ENCODE measurements around the gene LDHA. TPM values are rescaled to one million over a fixed set of nuclear protein-coding genes. Genes with fewer than 3 reads are reported as not detected.

LDHA gene
- total RNA-seq, 1 experiment from 2014 or later = 396 TPM

GRCh38 chr11:18457450-18457849 is 63.1 kb downstream of the LDHA start:
- Mint-ChIP-seq H3K27ac (ENCODE audit: unreplicated experiment) (no peak overlapping the region), H3K4me3 (ENCODE audit: unreplicated experiment) (no peak overlapping the region), H3K9me3 (ENCODE audit: unreplicated experiment) (no peaks in the 10 kb centered on the region), H3K27me3 (ENCODE audit: insufficient read depth, unreplicated experiment) (no peaks in the 10 kb centered on the region), H3K36me3 (ENCODE audit: insufficient read depth, unreplicated experiment) (no peaks in the 10 kb centered on the region), H3K4me1 (ENCODE audit: low read depth, unreplicated experiment) (peaks cover 27% of the 10 kb centered on the region)
- peak; percentile 47 to 66 for DNase-seq
- no TSS peak for BruUV-seq (replicated peaks)
- Histone ChIP-seq H3K9me3 (no peaks in the 10 kb centered on the region), H3K4me1 (peaks cover 33% of the 10 kb centered on the region), H3K36me3 (ENCODE audit: control insufficient read depth, insufficient read depth, low read length) (no peaks in the 10 kb centered on the region), H3K4me3 (ENCODE audit: low read depth, low read length) (no peak overlapping the region), H3K27me3 (replicated peaks; ENCODE audit: control insufficient read depth, insufficient read depth, low read length) (no peaks in the 10 kb centered on the region)
- TF ChIP-seq CTCF (IDR thresholded peaks at IDR 0.05; ENCODE audit: insufficient read depth in 1 of 2, low read depth in 1 of 2, low read length in 1 of 2, severe bottlenecking in 1 of 2, unreplicated experiment in 1 of 2) = no peak
- ChIA-PET CTCF (interaction anchor here (0.5 kb wide), 1 partner anchor 125 kb away, joined by 3 read pairs; no protein-coding TSS in a partner anchor), POLR2A (no interaction called here)
- intact Hi-C loops (cut with micrococcal nuclease; ENCODE audit: unreplicated experiment) = loop anchor here (2.0 kb wide), 1 partner anchor 63 kb away; the partner anchor contains the start of gene LDHA

Small RNA genes within 50 kb of the gene (microRNA-seq; reads per million reads assigned to microRNA genes)
- gene MIR3159 = not detected

Other genes with a start within 250 kb of the LDHA start
- gene MRGPRX4, start 221.7 kb upstream of the LDHA start, total RNA-seq (2022) = not detected in 2 replicates
- not detected in 2 replicates for gene SAA4, start 157.8 kb upstream of the LDHA start, total RNA-seq (2022)
- gene SAA2, start 145.9 kb upstream of the LDHA start, total RNA-seq (2022) = not detected in 2 replicates
- gene SAA1, start 128.3 kb upstream of the LDHA start, total RNA-seq (2022) = not detected in 2 replicates
- 17.5 TPM in 2 replicates for gene HPS5, start 72.4 kb upstream of the LDHA start, total RNA-seq (2022)
- 63.0 and 72.0 TPM in 2 replicates for gene GTF2H1, start 72.0 kb upstream of the LDHA start, total RNA-seq (2022)
- not detected in 2 replicates for gene LDHC, start 17.8 kb downstream of the LDHA start, total RNA-seq (2022)
- gene LDHAL6A, start 61.3 kb downstream of the LDHA start, total RNA-seq (2022) = 0.51 and 0.59 TPM in 2 replicates
- gene TSG101, start 132.4 kb downstream of the LDHA start, total RNA-seq (2022) = 64.6 and 86.6 TPM in 2 replicates
- 15.9 and 19.2 TPM in 2 replicates for gene UEVLD, start 194.2 kb downstream of the LDHA start, total RNA-seq (2022)
- gene MISFA, start 205.2 kb downstream of the LDHA start, total RNA-seq (2022) = 5.2 and 8.8 TPM in 2 replicates
- gene SPTY2D1, start 239.8 kb downstream of the LDHA start, total RNA-seq (2022) = 21.4 and 24.6 TPM in 2 replicates